Measurements from ENCODE around the gene RUNX2. TPM values are rescaled to one million over a fixed set of nuclear protein-coding genes. Genes with fewer than 3 reads are reported as not detected.

The RUNX2 gene
- total and polyA plus RNA-seq, 2 experiments from 2014 or later = 0.66 to 1.7 TPM

DNA sequence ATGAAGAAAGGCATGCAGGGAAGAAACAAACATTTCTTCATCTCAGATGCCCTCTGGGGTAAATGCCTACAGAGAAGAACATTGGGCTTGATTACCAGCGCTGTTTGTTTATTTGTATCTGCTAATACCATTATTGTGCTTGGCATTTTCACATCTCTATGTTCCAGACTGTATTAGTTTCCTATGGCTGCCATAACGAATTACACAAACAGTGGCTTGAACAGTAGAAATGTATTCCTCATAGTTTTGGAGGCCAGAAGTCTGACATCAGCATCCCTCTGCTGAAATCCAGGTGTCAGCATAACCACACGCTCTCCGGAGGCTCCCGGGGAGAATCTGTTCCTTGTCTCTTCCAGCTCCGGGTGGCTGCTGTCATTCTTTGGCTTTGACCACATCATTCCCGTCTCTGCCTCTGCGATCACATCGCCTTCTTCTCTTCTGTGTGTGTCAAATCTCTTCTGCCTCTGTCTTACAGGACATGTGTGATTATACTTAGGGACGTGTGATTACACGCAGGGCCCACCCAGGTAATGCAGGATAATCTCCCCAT is 291.2 kb downstream of the RUNX2 start (continued):
- TF ChIP-seq, protein P1, sequence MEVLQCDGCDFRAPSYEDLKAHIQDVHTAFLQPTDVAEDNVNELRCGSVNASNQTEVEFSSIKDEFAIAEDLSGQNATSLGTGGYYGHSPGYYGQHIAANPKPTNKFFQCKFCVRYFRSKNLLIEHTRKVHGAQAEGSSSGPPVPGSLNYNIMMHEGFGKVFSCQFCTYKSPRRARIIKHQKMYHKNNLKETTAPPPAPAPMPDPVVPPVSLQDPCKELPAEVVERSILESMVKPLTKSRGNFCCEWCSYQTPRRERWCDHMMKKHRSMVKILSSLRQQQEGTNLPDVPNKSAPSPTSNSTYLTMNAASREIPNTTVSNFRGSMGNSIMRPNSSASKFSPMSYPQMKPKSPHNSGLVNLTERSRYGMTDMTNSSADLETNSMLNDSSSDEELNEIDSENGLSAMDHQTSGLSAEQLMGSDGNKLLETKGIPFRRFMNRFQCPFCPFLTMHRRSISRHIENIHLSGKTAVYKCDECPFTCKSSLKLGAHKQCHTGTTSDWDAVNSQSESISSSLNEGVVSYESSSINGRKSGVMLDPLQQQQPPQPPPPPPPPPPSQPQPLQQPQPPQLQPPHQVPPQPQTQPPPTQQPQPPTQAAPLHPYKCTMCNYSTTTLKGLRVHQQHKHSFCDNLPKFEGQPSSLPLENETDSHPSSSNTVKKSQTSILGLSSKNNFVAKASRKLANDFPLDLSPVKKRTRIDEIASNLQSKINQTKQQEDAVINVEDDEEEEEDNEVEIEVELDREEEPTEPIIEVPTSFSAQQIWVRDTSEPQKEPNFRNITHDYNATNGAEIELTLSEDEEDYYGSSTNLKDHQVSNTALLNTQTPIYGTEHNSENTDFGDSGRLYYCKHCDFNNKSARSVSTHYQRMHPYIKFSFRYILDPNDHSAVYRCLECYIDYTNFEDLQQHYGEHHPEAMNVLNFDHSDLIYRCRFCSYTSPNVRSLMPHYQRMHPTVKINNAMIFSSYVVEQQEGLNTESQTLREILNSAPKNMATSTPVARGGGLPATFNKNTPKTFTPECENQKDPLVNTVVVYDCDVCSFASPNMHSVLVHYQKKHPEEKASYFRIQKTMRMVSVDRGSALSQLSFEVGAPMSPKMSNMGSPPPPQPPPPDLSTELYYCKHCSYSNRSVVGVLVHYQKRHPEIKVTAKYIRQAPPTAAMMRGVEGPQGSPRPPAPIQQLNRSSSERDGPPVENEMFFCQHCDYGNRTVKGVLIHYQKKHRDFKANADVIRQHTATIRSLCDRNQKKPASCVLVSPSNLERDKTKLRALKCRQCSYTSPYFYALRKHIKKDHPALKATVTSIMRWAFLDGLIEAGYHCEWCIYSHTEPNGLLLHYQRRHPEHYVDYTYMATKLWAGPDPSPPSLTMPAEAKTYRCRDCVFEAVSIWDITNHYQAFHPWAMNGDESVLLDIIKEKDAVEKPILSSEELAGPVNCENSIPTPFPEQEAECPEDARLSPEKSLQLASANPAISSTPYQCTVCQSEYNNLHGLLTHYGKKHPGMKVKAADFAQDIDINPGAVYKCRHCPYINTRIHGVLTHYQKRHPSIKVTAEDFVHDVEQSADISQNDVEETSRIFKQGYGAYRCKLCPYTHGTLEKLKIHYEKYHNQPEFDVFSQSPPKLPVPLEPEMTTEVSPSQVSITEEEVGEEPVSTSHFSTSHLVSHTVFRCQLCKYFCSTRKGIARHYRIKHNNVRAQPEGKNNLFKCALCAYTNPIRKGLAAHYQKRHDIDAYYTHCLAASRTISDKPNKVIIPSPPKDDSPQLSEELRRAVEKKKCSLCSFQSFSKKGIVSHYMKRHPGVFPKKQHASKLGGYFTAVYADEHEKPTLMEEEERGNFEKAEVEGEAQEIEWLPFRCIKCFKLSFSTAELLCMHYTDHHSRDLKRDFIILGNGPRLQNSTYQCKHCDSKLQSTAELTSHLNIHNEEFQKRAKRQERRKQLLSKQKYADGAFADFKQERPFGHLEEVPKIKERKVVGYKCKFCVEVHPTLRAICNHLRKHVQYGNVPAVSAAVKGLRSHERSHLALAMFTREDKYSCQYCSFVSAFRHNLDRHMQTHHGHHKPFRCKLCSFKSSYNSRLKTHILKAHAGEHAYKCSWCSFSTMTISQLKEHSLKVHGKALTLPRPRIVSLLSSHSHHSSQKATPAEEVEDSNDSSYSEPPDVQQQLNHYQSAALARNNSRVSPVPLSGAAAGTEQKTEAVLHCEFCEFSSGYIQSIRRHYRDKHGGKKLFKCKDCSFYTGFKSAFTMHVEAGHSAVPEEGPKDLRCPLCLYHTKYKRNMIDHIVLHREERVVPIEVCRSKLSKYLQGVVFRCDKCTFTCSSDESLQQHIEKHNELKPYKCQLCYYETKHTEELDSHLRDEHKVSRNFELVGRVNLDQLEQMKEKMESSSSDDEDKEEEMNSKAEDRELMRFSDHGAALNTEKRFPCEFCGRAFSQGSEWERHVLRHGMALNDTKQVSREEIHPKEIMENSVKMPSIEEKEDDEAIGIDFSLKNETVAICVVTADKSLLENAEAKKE (CRISPR knock-in tag; IDR thresholded peaks at IDR 0.05) = no peak
- TF ChIP-seq CREB1 (CRISPR knock-in tag; IDR thresholded peaks at IDR 0.05; ENCODE audit: low read depth) (no peak), NANOG (IDR thresholded peaks at IDR 0.05; ENCODE audit: borderline replicate concordance) (no peak)
- TF ChIP-seq, protein P2, sequence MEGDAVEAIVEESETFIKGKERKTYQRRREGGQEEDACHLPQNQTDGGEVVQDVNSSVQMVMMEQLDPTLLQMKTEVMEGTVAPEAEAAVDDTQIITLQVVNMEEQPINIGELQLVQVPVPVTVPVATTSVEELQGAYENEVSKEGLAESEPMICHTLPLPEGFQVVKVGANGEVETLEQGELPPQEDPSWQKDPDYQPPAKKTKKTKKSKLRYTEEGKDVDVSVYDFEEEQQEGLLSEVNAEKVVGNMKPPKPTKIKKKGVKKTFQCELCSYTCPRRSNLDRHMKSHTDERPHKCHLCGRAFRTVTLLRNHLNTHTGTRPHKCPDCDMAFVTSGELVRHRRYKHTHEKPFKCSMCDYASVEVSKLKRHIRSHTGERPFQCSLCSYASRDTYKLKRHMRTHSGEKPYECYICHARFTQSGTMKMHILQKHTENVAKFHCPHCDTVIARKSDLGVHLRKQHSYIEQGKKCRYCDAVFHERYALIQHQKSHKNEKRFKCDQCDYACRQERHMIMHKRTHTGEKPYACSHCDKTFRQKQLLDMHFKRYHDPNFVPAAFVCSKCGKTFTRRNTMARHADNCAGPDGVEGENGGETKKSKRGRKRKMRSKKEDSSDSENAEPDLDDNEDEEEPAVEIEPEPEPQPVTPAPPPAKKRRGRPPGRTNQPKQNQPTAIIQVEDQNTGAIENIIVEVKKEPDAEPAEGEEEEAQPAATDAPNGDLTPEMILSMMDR (conservative IDR thresholded peaks at IDR 0.05; ENCODE audit: low read depth in 2 of 2) = no peak

DNA sequence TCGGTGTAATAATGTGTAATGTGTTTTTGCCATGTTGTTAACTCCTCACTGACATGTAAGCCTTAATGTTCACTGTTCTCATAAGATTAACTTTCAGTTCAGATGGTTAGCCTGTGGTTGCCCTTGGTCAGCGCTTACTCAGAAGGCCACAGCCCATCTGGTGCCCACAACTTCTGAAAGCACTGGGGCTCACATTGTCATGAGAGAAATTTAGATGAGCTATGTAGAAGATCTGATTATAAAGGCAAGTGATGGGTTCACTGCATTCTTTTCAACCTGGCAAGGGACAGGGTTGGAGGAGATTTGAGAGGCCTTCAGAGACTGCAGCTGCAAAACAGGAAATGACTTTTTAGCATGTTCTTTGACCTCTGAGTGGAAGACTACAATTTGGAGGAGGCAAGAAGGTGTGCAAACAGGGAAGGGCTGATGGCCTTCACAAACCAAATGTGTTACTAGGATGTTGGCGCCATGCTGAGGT is 291.9 kb downstream of the RUNX2 start:
- no peaks in the 10 kb centered on the region for H4K20me1 ChIP-seq (replicated peaks; ENCODE audit: insufficient read depth)
- H3K27ac ChIP-seq (ENCODE audit: low read depth) = no peak overlapping the region
- H3K27me3 ChIP-seq (ENCODE audit: insufficient read depth) = no peaks in the 10 kb centered on the region
- Mint-ChIP-seq H3K9me3 (no peaks in the 10 kb centered on the region), H3K27me3 (ENCODE audit: insufficient read depth, low read depth, poor library complexity) (peaks cover 2% of the 10 kb centered on the region), H3K36me3 (ENCODE audit: low read depth) (no peaks in the 10 kb centered on the region), H3K4me3 (no peak overlapping the region), H3K27ac (no peak overlapping the region), H3K4me1 (peaks cover 8% of the 10 kb centered on the region)
- no peak overlapping the region for H3K4me3 ChIP-seq
- no peaks in the 10 kb centered on the region for H3K36me3 ChIP-seq (ENCODE audit: insufficient read depth)
- no peak for DNase-seq (ENCODE audit: low spot score)
- H3K4me1 ChIP-seq (ENCODE audit: insufficient read depth) = no peaks in the 10 kb centered on the region
- H2AFZ ChIP-seq = no peak overlapping the region
- H3K9me2 ChIP-seq (ENCODE audit: insufficient read depth) = peaks cover 10% of the 10 kb centered on the region; the same call in 1 of the 2 replicates
- no peaks in the 10 kb centered on the region for H3K79me2 ChIP-seq (replicated peaks; ENCODE audit: insufficient read depth)
- no peak overlapping the region for H3K4me2 ChIP-seq
- H3F3A ChIP-seq (replicated peaks; ENCODE audit: low read depth) = no peaks in the 10 kb centered on the region
- ATAC-seq = no peak
- TF ChIP-seq, protein P2 (conservative IDR thresholded peaks at IDR 0.05; ENCODE audit: low read depth in 2 of 2) = no peak
- TF ChIP-seq EZH2phosphoT487 (IDR thresholded peaks at IDR 0.05; ENCODE audit: unreplicated experiment) (no peak), CREB1 (CRISPR knock-in tag; IDR thresholded peaks at IDR 0.05; ENCODE audit: low read depth) (no peak), POLR2AphosphoS5 (IDR thresholded peaks at IDR 0.05; ENCODE audit: low read depth) (no peak)
